Measurements from ENCODE around the gene NELL1. TPM values are rescaled to one million over a fixed set of nuclear protein-coding genes. Genes with fewer than 3 reads are reported as not detected.

Gene NELL1
- total RNA-seq: not detected in 2 replicates
- not detected in 2 replicates for polyA plus RNA-seq
- not detected in 2 replicates for polyA plus RNA-seq (2011; cell fraction: cytosol; rRNA removed)
- not detected in 2 replicates for polyA plus RNA-seq (2011; cell fraction: nucleus; rRNA removed)
- polyA plus RNA-seq (2012): not detected in 2 replicates
- not detected in 2 replicates for polyA minus RNA-seq
- not detected for polyA minus RNA-seq (2011; cell fraction: cytosol; rRNA and poly(A)+ RNA removed)
- polyA minus RNA-seq (2011; cell fraction: nucleus; rRNA and poly(A)+ RNA removed): not detected in 2 replicates
- Bru-seq, nascent RNA: percentile 0 among the genes with signal in this experiment
- not detected for BruChase-seq, experiment 1, labeled RNA remaining after a 6-hour chase
- BruChase-seq, experiment 2, labeled RNA remaining after a 2-hour chase: percentile 0 among the genes with signal in this experiment
- long read RNA-seq: 0 reads

GRCh38 chr11:20668844-20669819 lies at the start of gene NELL1:
Gene NELL1, plus strand, starts transcription at chr11:20669586.
- POLR2A ChIA-PET: no interaction called here
- Histone ChIP-seq H3K9me1 (replicated peaks; ENCODE audit: control insufficient read depth, extremely low read depth, insufficient read depth, low read length) (no peaks in the 10 kb centered on the region), H3K79me2 (ENCODE audit: control insufficient read depth, insufficient read depth, low read length) (no peaks in the 10 kb centered on the region), H3K27ac (ENCODE audit: insufficient read depth, low read depth, low read length) (no peak within 1 kb of the TSS), H3K9me3 (replicated peaks; ENCODE audit: control insufficient read depth, insufficient read depth, low read length) (no peaks in the 10 kb centered on the region), H3K4me1 (ENCODE audit: control insufficient read depth, extremely low read depth, insufficient read depth, low read length) (no peaks in the 10 kb centered on the region), H3K4me2 (ENCODE audit: insufficient read depth, low read length) (no peak within 1 kb of the TSS), H3K4me3 (replicated peaks in 1 of 3; ENCODE audit: insufficient read depth in 1 of 3, low read depth in 1 of 3, low read length in 3 of 3) (no peak within 1 kb of the TSS), H2AFZ (ENCODE audit: low read depth, low read length) (no peak within 1 kb of the TSS), H3K36me3 (ENCODE audit: control insufficient read depth in 2 of 2, extremely low read depth in 1 of 2, insufficient read depth in 2 of 2, low read length in 2 of 2) (no peaks in the 10 kb centered on the region), H3K27me3 (ENCODE audit: control insufficient read depth in 2 of 2, insufficient read depth in 2 of 2, low read length in 2 of 2) (peaks cover 35 to 48% of the 10 kb centered on the region in 2 experiments), H3K9ac (replicated peaks; ENCODE audit: extremely low read depth, insufficient read depth, low read length) (no peak within 1 kb of the TSS), H4K20me1 (replicated peaks; ENCODE audit: control insufficient read depth, extremely low read depth, insufficient read depth, low read length) (no peaks in the 10 kb centered on the region)
- TF ChIP-seq FOS (IDR thresholded peaks at IDR 0.05; ENCODE audit: borderline replicate concordance, insufficient read depth, low read length) (no peak), EZH2 (IDR thresholded peaks at IDR 0.05; ENCODE audit: borderline replicate concordance, low read depth, low read length, severe bottlenecking) (peak; percentile 68)
- CTCF ChIA-PET: interaction anchor here (1.0 kb wide), 1 partner anchor 59 kb away, joined by 3 read pairs; no protein-coding TSS in a partner anchor
- FAIRE-seq (no peak), DNase-seq (ENCODE audit: low read depth, low spot score) (no peak)
- intact Hi-C loops (cut with micrococcal nuclease) (no loop called here), dilution Hi-C loops (cut with MboI; ENCODE audit: extremely low pct_ligation_motif_present, low sequenced_read_pairs) (no loop called here)
- BruUV-seq (replicated peaks): no TSS peak

- H3K4me2 ChIP-seq (ENCODE audit: insufficient read depth, low read length): no peak overlapping the region
- H3K27me3 ChIP-seq (ENCODE audit: control insufficient read depth in 2 of 2, insufficient read depth in 2 of 2, low read length in 2 of 2): no peaks in the 10 kb centered on the region
- no peak overlapping the region for H3K4me3 ChIP-seq (replicated peaks in 1 of 3; ENCODE audit: insufficient read depth in 1 of 3, low read depth in 1 of 3, low read length in 3 of 3)
- no peaks in the 10 kb centered on the region for H3K36me3 ChIP-seq (ENCODE audit: control insufficient read depth in 2 of 2, extremely low read depth in 1 of 2, insufficient read depth in 2 of 2, low read length in 2 of 2)
- H3K9me1 ChIP-seq (replicated peaks; ENCODE audit: control insufficient read depth, extremely low read depth, insufficient read depth, low read length): no peaks in the 10 kb centered on the region
- no peaks in the 10 kb centered on the region for H3K4me1 ChIP-seq (ENCODE audit: control insufficient read depth, extremely low read depth, insufficient read depth, low read length)
- ChIA-PET POLR2A (no interaction called here), CTCF (no interaction called here)
- H3K9me3 ChIP-seq (replicated peaks; ENCODE audit: control insufficient read depth, insufficient read depth, low read length): no peaks in the 10 kb centered on the region
- dilution Hi-C loops (cut with MboI; ENCODE audit: extremely low pct_ligation_motif_present, low sequenced_read_pairs) (no loop called here), intact Hi-C loops (cut with micrococcal nuclease) (no loop called here)
- H4K20me1 ChIP-seq (replicated peaks; ENCODE audit: control insufficient read depth, extremely low read depth, insufficient read depth, low read length): no peaks in the 10 kb centered on the region
- DNase-seq (ENCODE audit: low read depth, low spot score) (no peak), FAIRE-seq (no peak)
- no peak overlapping the region for H2AFZ ChIP-seq (ENCODE audit: low read depth, low read length)
- no peak overlapping the region for H3K9ac ChIP-seq (replicated peaks; ENCODE audit: extremely low read depth, insufficient read depth, low read length)
- no TSS peak for BruUV-seq (replicated peaks)
- TF ChIP-seq POLR2A (IDR thresholded peaks at IDR 0.05; ENCODE audit: low read depth, low read length) (no peak), CTCF (IDR thresholded peaks at IDR 0.05; ENCODE audit: extremely low read depth in 1 of 2, insufficient read depth in 1 of 2, low read depth in 1 of 2, low read length in 2 of 2) (no peak), JUN (IDR thresholded peaks at IDR 0.05; ENCODE audit: borderline replicate concordance, insufficient read depth, insufficient read length, low read depth) (no peak), FOS (IDR thresholded peaks at IDR 0.05; ENCODE audit: borderline replicate concordance, insufficient read depth, low read length) (no peak), POLR2AphosphoS5 (IDR thresholded peaks at IDR 0.05; ENCODE audit: insufficient read depth, low read depth, low read length) (no peak), MAX (IDR thresholded peaks at IDR 0.05; ENCODE audit: insufficient read depth, insufficient read length) (no peak), GATA2 (IDR thresholded peaks at IDR 0.05; ENCODE audit: insufficient read depth, insufficient read length, low read depth, low read length) (no peak)
- H3K27ac ChIP-seq (ENCODE audit: insufficient read depth, low read depth, low read length): no peak overlapping the region
- H3K79me2 ChIP-seq (ENCODE audit: control insufficient read depth, insufficient read depth, low read length): no peaks in the 10 kb centered on the region
Observed at GRCh38 chr11:20620988-20621387, 48.4 kb upstream of the NELL1 start.

Measured in endothelial cell of umbilical vein (primary cell).